Calu3 (cell line): Measurements from ENCODE around the gene RGS3. TPM values are rescaled to one million over a fixed set of nuclear protein-coding genes. Genes with fewer than 3 reads are reported as not detected.

ENCODE experiments used
- BruUV-seq: library from RNA; stranded (reverse); fragments of 400-500 nt; replicated peaks from 2 replicates; lab custom pipeline; 2021; lab: Mats Ljungman, UMichigan
- CTCF ChIA-PET: fragments of 300-600 bp; sonication (Branson Sonifier 250); formaldehyde crosslinking; loops from one replicate; lab custom pipeline; 2022; ENCODE audit warnings: antibody characterized with exemption; lab: Charles Lee
- DNase-seq: peaks from one replicate; pipeline ENCODE4 v3.0.0; 2022
- H3K27ac Mint-ChIP-seq: one replicate; pipeline ENCODE4 v1.8.0; 2022; ENCODE audit warnings: mixed read lengths; ENCODE audit not compliant: unreplicated experiment
- H3K27me3 Mint-ChIP-seq: one replicate; pipeline ENCODE4 v1.8.0; 2022; ENCODE audit warnings: mixed read lengths; ENCODE audit not compliant: unreplicated experiment
- H3K36me3 Mint-ChIP-seq: one replicate; pipeline ENCODE4 v1.8.0; 2022; ENCODE audit warnings: mild to moderate bottlenecking, moderate library complexity, mixed read lengths; ENCODE audit not compliant: insufficient read depth, unreplicated experiment
- H3K4me1 Mint-ChIP-seq: one replicate; pipeline ENCODE4 v1.8.0; 2022; ENCODE audit warnings: mild to moderate bottlenecking, low read depth, mixed read lengths; ENCODE audit not compliant: unreplicated experiment
- H3K4me3 Mint-ChIP-seq: one replicate; pipeline ENCODE4 v1.8.0; 2022; ENCODE audit warnings: mild to moderate bottlenecking, low read depth, moderate library complexity, mixed read lengths; ENCODE audit not compliant: unreplicated experiment
- H3K9me3 Mint-ChIP-seq: one replicate; pipeline ENCODE4 v1.8.0; 2022; ENCODE audit warnings: low read depth, mixed read lengths; ENCODE audit not compliant: unreplicated experiment
- CTCF ChIP-seq: fragments of 200-600 bp; IDR thresholded peaks from one replicate; pipeline ENCODE4 v1.8.0; 2022; ENCODE audit warnings: antibody characterized with exemption; ENCODE audit not compliant: unreplicated experiment
- intact Hi-C: fragments of 100-400 bp; cut with micrococcal nuclease; formaldehyde crosslinking; loops from one replicate; pipeline ENCODE4 v1.10.0; 2022; ENCODE audit not compliant: unreplicated experiment
- total RNA-seq: library from RNA; stranded (reverse); gene quantifications from 2 replicates; pipeline ENCODE4 v1.2.3, GENCODE V29; 2022

The RGS3 gene
- total RNA-seq, 1 experiment from 2014 or later = 61.8 TPM

- Mint-ChIP-seq H3K9me3 (no peaks in the 10 kb centered on the region), H3K27me3 (no peaks in the 10 kb centered on the region), H3K27ac (no peak overlapping the region), H3K36me3 (peaks cover 41% of the 10 kb centered on the region), H3K4me1 (peaks cover 26% of the 10 kb centered on the region), H3K4me3 (no peak overlapping the region)
- intact Hi-C loops = loop anchor here (10.0 kb wide), 1 partner anchor 309 kb away; the partner anchor contains the start of genes CDC26 and PRPF4
- no TSS peak for BruUV-seq
- CTCF ChIA-PET = interaction anchor here (0.5 kb wide), 1 partner anchor 752 kb away, joined by 4 read pairs; no protein-coding TSS in a partner anchor
- no peak for TF ChIP-seq CTCF
- no peak for DNase-seq
These were observed 120.2 kb downstream of the RGS3 start for GRCh38 chr9:113583511-113584427.

- BruUV-seq = no TSS peak
- H3K27ac Mint-ChIP-seq = no peak overlapping the region
- CTCF ChIA-PET = no interaction called here
- no peak for DNase-seq
- H3K9me3 Mint-ChIP-seq = no peaks in the 10 kb centered on the region
- H3K4me3 Mint-ChIP-seq = no peak overlapping the region
- no peaks in the 10 kb centered on the region for H3K27me3 Mint-ChIP-seq
- H3K4me1 Mint-ChIP-seq = peaks cover 18% of the 10 kb centered on the region
- peaks cover 40% of the 10 kb centered on the region for H3K36me3 Mint-ChIP-seq
- no peak for TF ChIP-seq CTCF
- intact Hi-C loops = loop anchor here (10.0 kb wide), 1 partner anchor 310 kb away; the partner anchor contains the start of genes CDC26 and PRPF4
These were observed 121.0 kb downstream of the RGS3 start for GRCh38 chr9:113584428-113585084.

GRCh38 chr9:113585085-113585442 is 121.5 kb downstream of the RGS3 start:
- intact Hi-C loops = loop anchor here (10.0 kb wide), 1 partner anchor 310 kb away; the partner anchor contains the start of genes CDC26 and PRPF4
- Mint-ChIP-seq H3K4me1 (peaks cover 13% of the 10 kb centered on the region), H3K36me3 (peaks cover 35% of the 10 kb centered on the region), H3K27ac (no peak overlapping the region), H3K9me3 (no peaks in the 10 kb centered on the region), H3K27me3 (no peaks in the 10 kb centered on the region), H3K4me3 (no peak overlapping the region)
- DNase-seq = no peak
- CTCF ChIA-PET = no interaction called here
- TF ChIP-seq CTCF = no peak
- no TSS peak for BruUV-seq

- CTCF ChIA-PET = no interaction called here
- Mint-ChIP-seq H3K4me3 (no peak overlapping the region), H3K36me3 (peaks cover 30% of the 10 kb centered on the region), H3K9me3 (no peaks in the 10 kb centered on the region), H3K27ac (no peak overlapping the region), H3K4me1 (peaks cover 10% of the 10 kb centered on the region), H3K27me3 (no peaks in the 10 kb centered on the region)
- no TSS peak for BruUV-seq
- intact Hi-C loops = loop anchor here (10.0 kb wide), 1 partner anchor 311 kb away; the partner anchor contains the start of genes CDC26 and PRPF4
- DNase-seq = no peak
- TF ChIP-seq CTCF = no peak
These were observed 122.0 kb downstream of the RGS3 start for GRCh38 chr9:113585555-113585954.
